ENCODE data around the gene EIF4G3. TPM values are rescaled to one million over a fixed set of nuclear protein-coding genes. Genes with fewer than 3 reads are reported as not detected.

The EIF4G3 gene
- total and polyA plus RNA-seq, 2 donors (not counting 3 experiments of a cell fraction or from before 2014, with no cell fraction given) = 40.7 to 78.5 TPM

GRCh38 chr1:20834192-20834591 is 342.5 kb downstream of the EIF4G3 start:
- no TSS peak for BruUV-seq (replicated peaks)
- no peaks in the 10 kb centered on the region for H3K27me3 ChIP-seq (ENCODE audit: control insufficient read depth in 2 of 2, insufficient read depth in 2 of 2, low read length in 2 of 2)

More at GRCh38 chr1:20834192-20834591, 342.5 kb downstream of the EIF4G3 start:
- Histone ChIP-seq H3K27ac (ENCODE audit: insufficient read depth, low read depth, low read length) (no peak overlapping the region), H3K9me3 (replicated peaks; ENCODE audit: control insufficient read depth, insufficient read depth, low read length) (no peaks in the 10 kb centered on the region), H3K36me3 (ENCODE audit: control insufficient read depth in 2 of 2, extremely low read depth in 1 of 2, insufficient read depth in 2 of 2, low read length in 2 of 2) (no peaks in the 10 kb centered on the region), H3K9ac (replicated peaks; ENCODE audit: extremely low read depth, insufficient read depth, low read length) (no peak overlapping the region), H2AFZ (ENCODE audit: low read depth, low read length) (no peak overlapping the region), H3K4me2 (ENCODE audit: insufficient read depth, low read length) (no peak overlapping the region), H4K20me1 (replicated peaks; ENCODE audit: control insufficient read depth, extremely low read depth, insufficient read depth, low read length) (no peaks in the 10 kb centered on the region), H3K4me1 (ENCODE audit: control insufficient read depth, extremely low read depth, insufficient read depth, low read length) (no peaks in the 10 kb centered on the region), H3K79me2 (ENCODE audit: control insufficient read depth, insufficient read depth, low read length) (no peaks in the 10 kb centered on the region), H3K4me3 (replicated peaks in 1 of 3; ENCODE audit: insufficient read depth in 1 of 3, low read depth in 1 of 3, low read length in 3 of 3) (no peak overlapping the region), H3K9me1 (replicated peaks; ENCODE audit: control insufficient read depth, extremely low read depth, insufficient read depth, low read length) (no peaks in the 10 kb centered on the region)
- ChIA-PET CTCF (no interaction called here), POLR2A (no interaction called here)
- no peak for TF ChIP-seq MAX (IDR thresholded peaks at IDR 0.05; ENCODE audit: insufficient read depth, insufficient read length)
- TF ChIP-seq POLR2AphosphoS5 (IDR thresholded peaks at IDR 0.05; ENCODE audit: insufficient read depth, low read depth, low read length) = no peak
- no peak for TF ChIP-seq GATA2 (IDR thresholded peaks at IDR 0.05; ENCODE audit: insufficient read depth, insufficient read length, low read depth, low read length)
- TF ChIP-seq MYC (IDR thresholded peaks at IDR 0.05; ENCODE audit: low read depth, low read length) = no peak
- TF ChIP-seq JUN (IDR thresholded peaks at IDR 0.05; ENCODE audit: borderline replicate concordance, insufficient read depth, insufficient read length, low read depth) = no peak
- no peak for TF ChIP-seq POLR2A (IDR thresholded peaks at IDR 0.05; ENCODE audit: low read depth, low read length)
- no peak for TF ChIP-seq CTCF (IDR thresholded peaks at IDR 0.05; ENCODE audit: extremely low read depth in 1 of 2, insufficient read depth in 1 of 2, low read depth in 1 of 2, low read length in 2 of 2)
- TF ChIP-seq EZH2 (IDR thresholded peaks at IDR 0.05; ENCODE audit: borderline replicate concordance, low read depth, low read length, severe bottlenecking) = no peak
- no peak for TF ChIP-seq FOS (IDR thresholded peaks at IDR 0.05; ENCODE audit: borderline replicate concordance, insufficient read depth, low read length)
- dilution Hi-C loops (cut with MboI; ENCODE audit: extremely low pct_ligation_motif_present, low sequenced_read_pairs) (no loop called here), intact Hi-C loops (cut with micrococcal nuclease) (no loop called here)
- FAIRE-seq = no peak
- no peak for DNase-seq (ENCODE audit: low read depth, low spot score)

All from endothelial cell of umbilical vein (primary cell).